GM12878 (cell line): ENCODE measurements around the gene PRKCE. TPM values are rescaled to one million over a fixed set of nuclear protein-coding genes. Genes with fewer than 3 reads are reported as not detected.

Source experiments
- ATAC-seq: fragments of 200-7000 bp; cut with Tn5 transposase; 3 replicates; pipeline ENCODE4 v1.9.1; 2020; ENCODE audit warnings: mild to moderate bottlenecking, moderate library complexity
- BruUV-seq: library from RNA; stranded (reverse); fragments of 400-500 nt; replicated peaks from 2 replicates; lab custom pipeline; 2021; lab: Mats Ljungman, UMichigan
- CTCF ChIA-PET: fragments of 300-600 bp; sonication (Branson Sonifier 250); formaldehyde crosslinking; extraction: SDS; loops from one replicate; lab custom pipeline; 2021; ENCODE audit warnings: inconsistent platforms; lab: Yijun Ruan, JAX
- POLR2A ChIA-PET: fragments of 350-600 bp; formaldehyde crosslinking; extraction: SDS; loops from one replicate; lab custom pipeline; 2021; ENCODE audit warnings: inconsistent platforms; lab: Charles Lee
- RAD21 ChIA-PET: fragments of 300-600 bp; sonication (Branson Sonifier 250); formaldehyde crosslinking; loops from one replicate; lab custom pipeline; 2023; ENCODE audit warnings: antibody characterized with exemption; ENCODE audit not compliant: unreplicated experiment; lab: Charles Lee
- SMC1A ChIA-PET: fragments of 300-600 bp; sonication (Branson Sonifier 250); formaldehyde crosslinking; loops from one replicate; lab custom pipeline; 2023; ENCODE audit not compliant: unreplicated experiment, uncharacterized antibody; lab: Charles Lee
- DNase-seq: peaks from one replicate; pipeline ENCODE4 v3.0.0-alpha.2; 2011; ENCODE audit warnings: low read depth, low spot score
- FAIRE-seq: peaks from 3 replicates; lab custom pipeline; 2011; peaks lifted over from hg19 to GRCh38; lab: Jason Lieb, UNC
- H2AFZ ChIP-seq: 2 replicates; pipeline ENCODE4 v1.6.0; 2011; ENCODE audit warnings: low read depth, low read length, control low read depth; ENCODE audit not compliant: control insufficient read depth
- H3K27ac ChIP-seq: 2 replicates; pipeline ENCODE4 v1.5.1; 2011; ENCODE audit warnings: control low read depth; ENCODE audit not compliant: control insufficient read depth, insufficient read depth
- H3K27me3 ChIP-seq, 2 experiments: replicated peaks in 1 of 2; 2 replicates each; pipeline versions ENCODE4 v1.6.0 to v1.6.1; 2011; ENCODE audit warnings: low read length in 1 of 2; ENCODE audit not compliant: control insufficient read depth in 2 of 2, insufficient read depth in 2 of 2
- H3K36me3 ChIP-seq, 2 experiments: 2 replicates each; pipeline ENCODE4 v1.5.1; 2011; ENCODE audit warnings: low read length in 1 of 2; ENCODE audit not compliant: control insufficient read depth in 2 of 2, insufficient read depth in 2 of 2
- H3K4me1 ChIP-seq: 2 replicates; pipeline ENCODE4 v1.6.1; 2011; ENCODE audit warnings: mild to moderate bottlenecking, low read length, moderate library complexity, mixed read lengths; ENCODE audit not compliant: control insufficient read depth, insufficient read depth
- H3K4me2 ChIP-seq: 2 replicates; pipeline ENCODE4 v1.6.0; 2011; ENCODE audit warnings: control low read depth; ENCODE audit not compliant: control insufficient read depth, insufficient read depth
- H3K4me3 ChIP-seq: fragments of 200-600 bp; sonication (generic); 2 replicates; pipeline ENCODE4 v1.5.1; 2016
- H3K79me2 ChIP-seq: 2 replicates; pipeline ENCODE4 v1.6.0; 2011; ENCODE audit warnings: low read length; ENCODE audit not compliant: control insufficient read depth, insufficient read depth
- H3K9ac ChIP-seq: 2 replicates; pipeline ENCODE4 v1.8.0; 2011; ENCODE audit warnings: low read length, control low read depth, mixed read lengths; ENCODE audit not compliant: control insufficient read depth, insufficient read depth
- H3K9me3 ChIP-seq: replicated peaks from 3 replicates; pipeline ENCODE4 v1.5.1; 2011; ENCODE audit warnings: mild to moderate bottlenecking, low read length; ENCODE audit not compliant: control insufficient read depth, insufficient read depth
- H4K20me1 ChIP-seq: 2 replicates; pipeline ENCODE4 v1.6.0; 2011; ENCODE audit not compliant: control insufficient read depth, insufficient read depth
- IKZF2 ChIP-seq, 2 experiments: fragments of 450-650 bp; IDR thresholded peaks; 2 replicates each; pipeline ENCODE4 v1.6.1; 2017; ENCODE audit warnings: mild to moderate bottlenecking in 2 of 2, moderate library complexity in 2 of 2
- MEF2B ChIP-seq: fragments of 450-650 bp; IDR thresholded peaks from 2 replicates; pipeline ENCODE4 v1.6.1; 2018; ENCODE audit warnings: mild to moderate bottlenecking, moderate library complexity; ENCODE audit not compliant: partially characterized antibody, poor library complexity, severe bottlenecking
- MXI1 ChIP-seq: fragments of 150-350 bp; IDR thresholded peaks from 2 replicates; pipeline ENCODE4 v1.6.1; 2011; ENCODE audit warnings: low read depth, mild to moderate bottlenecking, inconsistent platforms, low read length, improper control_type of control experiment
- MYB ChIP-seq: fragments of 150-350 bp; IDR thresholded peaks from 2 replicates; pipeline ENCODE4 v1.6.1; 2014; ENCODE audit warnings: mild to moderate bottlenecking, low read depth, low read length, borderline replicate concordance
- PBX3 ChIP-seq: IDR thresholded peaks from 2 replicates; pipeline ENCODE4 v1.6.1; 2011; ENCODE audit warnings: mild to moderate bottlenecking, low read depth, low read length, moderate library complexity; ENCODE audit not compliant: insufficient replicate concordance
- PML ChIP-seq: IDR thresholded peaks from 2 replicates; pipeline ENCODE4 v1.6.1; 2012; ENCODE audit warnings: low read length, inconsistent platforms
- RCOR1 ChIP-seq: conservative IDR thresholded peaks from 2 replicates; pipeline ENCODE4 v1.6.1; 2012; ENCODE audit warnings: low read depth, low read length, improper control_type of control experiment
- ZNF592 ChIP-seq: fragments of 450-650 bp; IDR thresholded peaks from 2 replicates; pipeline ENCODE4 v1.6.1; 2017; ENCODE audit warnings: mild to moderate bottlenecking, moderate library complexity
- WGBS: methylation state at CpG from one replicate; pipeline ENCODE4 v1.1.6; 2016; ENCODE audit warnings: low lambda C conversion rate; ENCODE audit not compliant: insufficient replicate concordance, insufficient coverage; ENCODE audit errors: missing lambda C conversion rate; 5-methylcytosine and 5-hydroxymethylcytosine counted together
- in situ Hi-C: fragments of 300-500 bp; cut with MboI; formaldehyde crosslinking; loops from 9 replicates; pipeline ENCODE4 v1.14.3; 2018; ENCODE audit warnings: mixed read lengths
- intact Hi-C: fragments of 100-400 bp; cut with micrococcal nuclease; formaldehyde crosslinking; loops from one replicate; pipeline ENCODE4 v1.14.2; 2022; ENCODE audit not compliant: unreplicated experiment
- polyA plus RNA-seq, 11 experiments: library from polyadenylated mRNA; depleted of rRNA in 4 of 11; unstranded in 6 of 11; stranded (reverse) in 5 of 11; fragments of >200 nt; fragmentation: Nextera tagmentation in 4 of 11; fragmentation: Illumina TruSeq in 1 of 11; extraction: Ambion mirVana in 4 of 11; extraction: Trizol in 1 of 11; gene quantifications; 1 replicate in 1 of 11; 2 replicates in 10 of 11; pipeline versions ENCODE4 v1.2.1 to v1.2.3, GENCODE V29; 2011 to 2016; ENCODE audit warnings: inconsistent platforms in 2 of 11, missing spikeins in 2 of 11, low read depth in 1 of 11
- total RNA-seq, 4 experiments: library from RNA; depleted of rRNA in 3 of 4; stranded (reverse); fragments of >200 nt in 3 of 4; fragmentation: Illumina TruSeq in 1 of 4; extraction: Trizol in 1 of 4; gene quantifications; 2 replicates each; pipeline versions ENCODE4 v1.2.1 to v1.2.3, GENCODE V29; 2013 to 2021

The PRKCE gene
- total and polyA plus RNA-seq, 10 of the 15 experiments (the other 5 are each of a cell fraction or from before 2014, with no cell fraction given): 2.6 to 28.2 (median 11.3) TPM

GRCh38 chr2:45720210-45720609 lies 68.7 kb downstream of the PRKCE start (continued):
- TF ChIP-seq MEF2B: no peak
- TF ChIP-seq ZNF592: no peak
- TF ChIP-seq MYB: no peak
- no peak for TF ChIP-seq IKZF2 (IDR thresholded peaks at IDR 0.05)
- TF ChIP-seq PML: no peak

GRCh38 chr2:45721150-45721549 lies 69.7 kb downstream of the PRKCE start:
- intact Hi-C loops: no loop called here
- CTCF ChIA-PET: interaction anchor here (1.3 kb wide), 2 partner anchors 56 to 58 kb away, joined by 3 to 6 read pairs; no protein-coding TSS in a partner anchor

More at GRCh38 chr2:45721150-45721549, 69.7 kb downstream of the PRKCE start:
- POLR2A ChIA-PET: no interaction called here
- no peak for DNase-seq
- 84% methylated on average over 1 of the region's 1 CpG for WGBS
- Histone ChIP-seq H3K4me2 (no peak overlapping the region), H3K9ac (no peak overlapping the region), H3K27ac (no peak overlapping the region), H4K20me1 (no peaks in the 10 kb centered on the region), H2AFZ (no peak overlapping the region), H3K36me3 (no peaks in the 10 kb centered on the region), H3K27me3 (no peaks in the 10 kb centered on the region), H3K9me3 (no peaks in the 10 kb centered on the region), H3K4me1 (peaks cover 31% of the 10 kb centered on the region), H3K4me3 (no peak overlapping the region), H3K79me2 (no peaks in the 10 kb centered on the region; the same call in none of the 2 replicates)
- SMC1A ChIA-PET: interaction anchor here (1.2 to 1.5 kb wide), 2 partner anchors 9 to 33 kb away, joined by 4 read pairs; no protein-coding TSS in a partner anchor
- TF ChIP-seq MXI1: no peak
- no peak for TF ChIP-seq RCOR1
- no peak for TF ChIP-seq PBX3
- RAD21 ChIA-PET: no interaction called here
- no TSS peak for BruUV-seq
- no peak for FAIRE-seq
- ATAC-seq: no peak
- in situ Hi-C loops: no loop called here
